ENCODE results near the gene IMP3.

GRCh38 chr15:75620841-75621391, 19.1 kb downstream of the IMP3 start:
- no peak for TF ChIP-seq CTCF (IDR thresholded peaks at IDR 0.05; ENCODE audit: low read depth, low read length, missing input control)
- TF ChIP-seq JUND (IDR thresholded peaks at IDR 0.05) = peak in 1 of 2 donors; percentile 43
- no peak for TF ChIP-seq YY1 (IDR thresholded peaks at IDR 0.05)
- no peak for TF ChIP-seq FOXA1 (IDR thresholded peaks at IDR 0.05)
- no peak for TF ChIP-seq RAD21 (IDR thresholded peaks at IDR 0.05)
- no peak for TF ChIP-seq TAF1 (conservative IDR thresholded peaks at IDR 0.05)
- no peak for TF ChIP-seq ATF3 (IDR thresholded peaks at IDR 0.05)
- no peak for TF ChIP-seq MAX (IDR thresholded peaks at IDR 0.05)
- TF ChIP-seq GABPA (IDR thresholded peaks at IDR 0.05 in 1 of 2, conservative IDR thresholded peaks at IDR 0.05 in 1 of 2) = no peak
- TF ChIP-seq EGR1 (IDR thresholded peaks at IDR 0.05; ENCODE audit: low read depth in 2 of 2) = no peak
- no peak for TF ChIP-seq REST (IDR thresholded peaks at IDR 0.05)
